IPS-NIHi7 (cell line): ENCODE data around the gene CYGB.
"Not testable (repeated sequence)": the region's sequence is repeated elsewhere in the genome, so short reads cannot be mapped to it uniquely, and the experiment has no call there.

Source experiments
- DNase-seq: peaks from one replicate; pipeline ENCODE4 v3.0.0; 2012; ENCODE audit warnings: mixed read lengths; ENCODE audit errors: extremely low spot score

The CYGB gene

GRCh38 chr17:76567634-76568432 is 30.3 kb upstream of the CYGB start:
- DNase-seq, result no peak

- DNase-seq, result no peak
Observed at GRCh38 chr17:76566988-76567431, 29.5 kb upstream of the CYGB start.

GRCh38 chr17:76566613-76566943 is 29.1 kb upstream of the CYGB start:
- DNase-seq, result no peak

GRCh38 chr17:76565728-76566612 is 28.5 kb upstream of the CYGB start:
- DNase-seq, result no peak

GRCh38 chr17:76564991-76565727 is 27.6 kb upstream of the CYGB start:
- not testable (repeated sequence) for DNase-seq

GRCh38 chr17:76563359-76563758 is 25.9 kb upstream of the CYGB start:
- DNase-seq, result not testable (repeated sequence)

- DNase-seq, result no peak
Observed at GRCh38 chr17:76562734-76563148, 25.2 kb upstream of the CYGB start.

GRCh38 chr17:76561799-76562268 is 24.3 kb upstream of the CYGB start:
- no peak for DNase-seq

GRCh38 chr17:76561332-76561731 is 23.8 kb upstream of the CYGB start:
- no peak for DNase-seq

GRCh38 chr17:76560877-76561221 is 23.3 kb upstream of the CYGB start:
- DNase-seq, result no peak

- no peak for DNase-seq
Observed at GRCh38 chr17:76560036-76560876, 22.7 kb upstream of the CYGB start.

- DNase-seq, result not testable (repeated sequence)
Observed at GRCh38 chr17:76559460-76559859, 22.0 kb upstream of the CYGB start.

GRCh38 chr17:76558198-76559095 is 20.9 kb upstream of the CYGB start:
- DNase-seq, result no peak

- peak; percentile 88 for DNase-seq
Observed at GRCh38 chr17:76557368-76558197, 20.1 kb upstream of the CYGB start.

- no peak for DNase-seq
Observed at GRCh38 chr17:76556765-76557367, 19.4 kb upstream of the CYGB start.

GRCh38 chr17:76554131-76554530 is 16.6 kb upstream of the CYGB start:
- no peak for DNase-seq

- DNase-seq, result no peak
Observed at GRCh38 chr17:76553178-76553908, 15.8 kb upstream of the CYGB start.

- DNase-seq, result no peak
Observed at GRCh38 chr17:76551685-76552084, 14.2 kb upstream of the CYGB start.
